Measurements from ENCODE around the gene UXS1.
A peak's percentile ranks its signal among the peaks of the same experiment; 100 is the strongest.

The UXS1 gene

DNA sequence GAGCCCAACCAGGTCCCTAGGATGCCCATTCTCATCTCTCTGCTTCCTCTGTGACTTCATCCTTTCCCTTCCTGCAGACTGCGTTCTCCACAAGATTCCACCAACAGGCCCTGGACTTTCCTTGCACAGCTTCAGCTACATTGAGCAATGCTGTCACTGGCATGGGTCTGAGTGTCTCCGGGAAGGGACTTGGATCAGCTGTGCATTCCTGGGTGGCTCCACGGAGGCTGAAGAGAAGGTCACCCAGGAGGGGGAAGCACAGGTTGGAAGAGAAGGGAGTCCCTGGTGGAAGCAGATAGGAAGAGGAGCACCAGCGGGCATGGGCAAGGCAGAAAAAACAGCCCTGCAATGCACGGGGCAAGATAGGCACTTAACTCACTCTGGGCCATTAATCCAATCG lies 140.5 kb downstream of the UXS1 start:
- Histone ChIP-seq H3K27me3 (ENCODE audit: insufficient read depth, low read length, poor library complexity) (no peaks in the 10 kb centered on the region), H3K27ac (ENCODE audit: low read length) (peak overlapping the region; percentile 31), H3K4me3 (ENCODE audit: low read depth in 1 of 2, low read length in 2 of 2) (no peak overlapping the region), H3K9me3 (ENCODE audit: insufficient read depth, low read length, severe bottlenecking) (no peaks in the 10 kb centered on the region), H3K79me2 (ENCODE audit: insufficient read depth, low read length) (no peaks in the 10 kb centered on the region), H2AFZ (ENCODE audit: low read depth, low read length) (no peak overlapping the region), H3K36me3 (ENCODE audit: insufficient read depth, low read length) (no peaks in the 10 kb centered on the region), H3K4me2 (ENCODE audit: insufficient read depth, low read length) (no peak overlapping the region), H4K20me1 (ENCODE audit: insufficient read depth, low read length) (no peaks in the 10 kb centered on the region), H3K4me1 (ENCODE audit: insufficient read depth, low read length) (peaks cover 14% of the 10 kb centered on the region), H3K9ac (ENCODE audit: low read depth, low read length) (no peak overlapping the region)
- DNase-seq (no peak), ATAC-seq (ENCODE audit: insufficient read depth, low read depth) (no peak)
- no peak for TF ChIP-seq EZH2 (IDR thresholded peaks at IDR 0.05; ENCODE audit: borderline replicate concordance, low read depth, low read length, severe bottlenecking)
- TF ChIP-seq, protein P1, sequence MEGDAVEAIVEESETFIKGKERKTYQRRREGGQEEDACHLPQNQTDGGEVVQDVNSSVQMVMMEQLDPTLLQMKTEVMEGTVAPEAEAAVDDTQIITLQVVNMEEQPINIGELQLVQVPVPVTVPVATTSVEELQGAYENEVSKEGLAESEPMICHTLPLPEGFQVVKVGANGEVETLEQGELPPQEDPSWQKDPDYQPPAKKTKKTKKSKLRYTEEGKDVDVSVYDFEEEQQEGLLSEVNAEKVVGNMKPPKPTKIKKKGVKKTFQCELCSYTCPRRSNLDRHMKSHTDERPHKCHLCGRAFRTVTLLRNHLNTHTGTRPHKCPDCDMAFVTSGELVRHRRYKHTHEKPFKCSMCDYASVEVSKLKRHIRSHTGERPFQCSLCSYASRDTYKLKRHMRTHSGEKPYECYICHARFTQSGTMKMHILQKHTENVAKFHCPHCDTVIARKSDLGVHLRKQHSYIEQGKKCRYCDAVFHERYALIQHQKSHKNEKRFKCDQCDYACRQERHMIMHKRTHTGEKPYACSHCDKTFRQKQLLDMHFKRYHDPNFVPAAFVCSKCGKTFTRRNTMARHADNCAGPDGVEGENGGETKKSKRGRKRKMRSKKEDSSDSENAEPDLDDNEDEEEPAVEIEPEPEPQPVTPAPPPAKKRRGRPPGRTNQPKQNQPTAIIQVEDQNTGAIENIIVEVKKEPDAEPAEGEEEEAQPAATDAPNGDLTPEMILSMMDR (IDR thresholded peaks at IDR 0.05; ENCODE audit: borderline replicate concordance, extremely low read depth, low read length, poor library complexity, severe bottlenecking): no peak

DNA sequence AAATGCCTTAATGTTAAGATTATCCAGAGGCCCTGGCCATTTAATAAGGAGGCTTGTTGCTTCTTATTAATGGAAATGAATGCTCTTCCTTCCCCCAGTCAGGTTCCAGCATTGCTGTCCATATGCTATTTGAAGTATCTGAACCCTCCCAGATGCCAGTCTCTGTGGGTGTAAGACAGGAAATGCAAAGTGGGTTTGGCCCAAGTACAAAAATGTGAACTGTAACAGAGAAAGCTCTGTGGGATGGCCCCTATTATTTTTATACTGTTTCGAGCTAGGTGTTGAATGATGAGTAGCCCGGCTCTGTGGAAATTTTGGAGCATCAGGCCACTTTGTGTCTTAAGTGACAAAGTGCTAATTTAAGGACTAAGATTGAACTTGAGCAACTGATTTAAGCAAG lies 141.0 kb downstream of the UXS1 start:
- Histone ChIP-seq H3K4me3 (ENCODE audit: low read depth in 1 of 2, low read length in 2 of 2) (no peak overlapping the region), H4K20me1 (ENCODE audit: insufficient read depth, low read length) (no peaks in the 10 kb centered on the region), H3K9me3 (ENCODE audit: insufficient read depth, low read length, severe bottlenecking) (no peaks in the 10 kb centered on the region), H3K79me2 (ENCODE audit: insufficient read depth, low read length) (no peaks in the 10 kb centered on the region), H3K9ac (ENCODE audit: low read depth, low read length) (no peak overlapping the region), H3K4me1 (ENCODE audit: insufficient read depth, low read length) (peaks cover 14% of the 10 kb centered on the region), H3K4me2 (ENCODE audit: insufficient read depth, low read length) (no peak overlapping the region), H3K36me3 (ENCODE audit: insufficient read depth, low read length) (no peaks in the 10 kb centered on the region), H3K27me3 (ENCODE audit: insufficient read depth, low read length, poor library complexity) (no peaks in the 10 kb centered on the region), H2AFZ (ENCODE audit: low read depth, low read length) (no peak overlapping the region), H3K27ac (ENCODE audit: low read length) (peak overlapping the region; percentile 31; the same call in 1 of the 2 replicates)
- TF ChIP-seq, protein P1 (IDR thresholded peaks at IDR 0.05; ENCODE audit: borderline replicate concordance, extremely low read depth, low read length, poor library complexity, severe bottlenecking): no peak
- TF ChIP-seq EZH2 (IDR thresholded peaks at IDR 0.05; ENCODE audit: borderline replicate concordance, low read depth, low read length, severe bottlenecking): no peak
- peak; percentile 85 for ATAC-seq (ENCODE audit: insufficient read depth, low read depth)
- DNase-seq: peak; percentile 48

DNA sequence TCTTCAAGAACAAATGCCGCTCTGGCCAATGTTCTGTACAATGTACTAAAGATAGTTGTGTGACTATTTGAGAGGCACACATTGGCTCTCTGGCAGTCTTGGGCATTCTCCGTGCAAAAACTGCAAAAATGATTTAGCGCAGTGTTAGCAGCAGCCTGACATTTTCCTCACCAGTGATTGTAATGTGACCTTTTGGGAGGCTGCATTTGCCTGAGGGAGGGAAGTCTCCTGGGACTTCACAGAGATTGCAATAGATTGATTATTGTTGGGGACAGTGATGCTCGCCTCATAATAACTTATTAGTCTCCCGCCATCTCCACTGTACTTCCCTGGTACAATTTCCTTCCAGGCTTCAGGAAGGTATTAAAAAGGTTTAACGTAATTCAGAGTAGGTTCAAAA lies 149.2 kb downstream of the UXS1 start:
- Histone ChIP-seq H3K36me3 (ENCODE audit: insufficient read depth, low read length) (no peaks in the 10 kb centered on the region), H3K9me3 (ENCODE audit: insufficient read depth, low read length, severe bottlenecking) (no peaks in the 10 kb centered on the region), H3K4me2 (ENCODE audit: insufficient read depth, low read length) (no peak overlapping the region), H3K79me2 (ENCODE audit: insufficient read depth, low read length) (no peaks in the 10 kb centered on the region), H3K9ac (ENCODE audit: low read depth, low read length) (no peak overlapping the region), H4K20me1 (ENCODE audit: insufficient read depth, low read length) (no peaks in the 10 kb centered on the region), H2AFZ (ENCODE audit: low read depth, low read length) (no peak overlapping the region), H3K27ac (ENCODE audit: low read length) (no peak overlapping the region), H3K4me3 (ENCODE audit: low read depth in 1 of 2, low read length in 2 of 2) (no peak overlapping the region), H3K27me3 (ENCODE audit: insufficient read depth, low read length, poor library complexity) (no peaks in the 10 kb centered on the region), H3K4me1 (ENCODE audit: insufficient read depth, low read length) (no peaks in the 10 kb centered on the region)
- ATAC-seq (ENCODE audit: insufficient read depth, low read depth): no peak
- DNase-seq: no peak
- TF ChIP-seq EZH2 (IDR thresholded peaks at IDR 0.05; ENCODE audit: borderline replicate concordance, low read depth, low read length, severe bottlenecking): no peak
- TF ChIP-seq, protein P1 (IDR thresholded peaks at IDR 0.05; ENCODE audit: borderline replicate concordance, extremely low read depth, low read length, poor library complexity, severe bottlenecking): no peak

DNA sequence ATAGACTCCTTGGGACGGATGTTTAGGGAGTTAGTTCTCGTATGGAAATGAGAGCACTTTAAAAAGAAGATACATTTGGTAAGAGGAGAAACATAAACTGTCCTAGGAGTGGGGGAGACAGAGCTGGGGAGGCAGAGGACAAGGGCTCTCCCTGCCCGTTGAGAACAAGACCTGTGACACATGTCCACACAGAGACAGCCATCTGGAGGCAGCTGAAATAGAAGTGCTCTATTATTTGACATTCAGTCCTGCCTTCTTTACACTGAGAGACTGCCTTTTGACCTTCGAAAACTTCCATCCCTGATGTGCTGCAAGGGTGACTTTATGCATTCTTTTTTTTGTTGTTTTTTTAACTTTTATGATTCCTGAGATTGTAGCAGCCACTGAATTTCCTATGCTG lies 150.1 kb downstream of the UXS1 start:
- Histone ChIP-seq H3K36me3 (ENCODE audit: insufficient read depth, low read length) (no peaks in the 10 kb centered on the region), H3K27ac (ENCODE audit: low read length) (no peak overlapping the region), H3K4me2 (ENCODE audit: insufficient read depth, low read length) (no peak overlapping the region), H3K4me3 (ENCODE audit: low read depth in 1 of 2, low read length in 2 of 2) (no peak overlapping the region), H2AFZ (ENCODE audit: low read depth, low read length) (no peak overlapping the region), H3K9me3 (ENCODE audit: insufficient read depth, low read length, severe bottlenecking) (no peaks in the 10 kb centered on the region), H3K4me1 (ENCODE audit: insufficient read depth, low read length) (no peaks in the 10 kb centered on the region), H3K79me2 (ENCODE audit: insufficient read depth, low read length) (no peaks in the 10 kb centered on the region), H4K20me1 (ENCODE audit: insufficient read depth, low read length) (no peaks in the 10 kb centered on the region), H3K27me3 (ENCODE audit: insufficient read depth, low read length, poor library complexity) (no peaks in the 10 kb centered on the region), H3K9ac (ENCODE audit: low read depth, low read length) (no peak overlapping the region)
- TF ChIP-seq EZH2 (IDR thresholded peaks at IDR 0.05; ENCODE audit: borderline replicate concordance, low read depth, low read length, severe bottlenecking): no peak
- TF ChIP-seq, protein P1 (IDR thresholded peaks at IDR 0.05; ENCODE audit: borderline replicate concordance, extremely low read depth, low read length, poor library complexity, severe bottlenecking): no peak
- ATAC-seq (ENCODE audit: insufficient read depth, low read depth) (no peak), DNase-seq (no peak)

Measured in DND-41 (cell line).